GF-D8 (cell line): ENCODE measurements around the gene PAX6.
"Not testable (repeated sequence)": the region's sequence is repeated elsewhere in the genome, so short reads cannot be mapped to it uniquely, and the experiment has no call there.

ENCODE experiments used
- DNase-seq: peaks from one replicate; lab custom pipeline; 2025; lab: John Stamatoyannopoulos, UW

PAX6 gene

GRCh38 chr11:31767066-31767465 is 44.1 kb downstream of the PAX6 start:
- no peak for DNase-seq

DNA sequence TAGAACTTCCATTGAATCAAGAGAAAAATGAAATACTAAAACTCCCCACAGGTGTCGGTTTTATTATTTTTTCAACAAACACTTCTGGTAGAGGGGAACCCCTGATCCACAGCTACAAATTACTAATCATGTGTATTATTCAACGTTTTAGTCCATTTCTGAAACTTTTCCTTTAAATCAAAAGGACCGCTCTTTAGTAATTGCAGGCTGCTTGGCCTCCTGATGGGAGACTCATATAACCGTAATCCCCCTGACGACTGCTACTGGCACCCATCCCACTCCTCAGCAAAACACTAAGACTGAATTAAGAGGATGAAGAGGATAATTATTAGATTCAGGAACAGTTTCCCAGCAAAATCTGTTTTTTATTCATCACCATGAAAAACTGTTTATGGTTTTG is 46.4 kb downstream of the PAX6 start:
- no peak for DNase-seq

GRCh38 chr11:31764261-31764660 is 46.9 kb downstream of the PAX6 start:
- DNase-seq = no peak

GRCh38 chr11:31763296-31763695 is 47.8 kb downstream of the PAX6 start:
- DNase-seq = no peak

DNA sequence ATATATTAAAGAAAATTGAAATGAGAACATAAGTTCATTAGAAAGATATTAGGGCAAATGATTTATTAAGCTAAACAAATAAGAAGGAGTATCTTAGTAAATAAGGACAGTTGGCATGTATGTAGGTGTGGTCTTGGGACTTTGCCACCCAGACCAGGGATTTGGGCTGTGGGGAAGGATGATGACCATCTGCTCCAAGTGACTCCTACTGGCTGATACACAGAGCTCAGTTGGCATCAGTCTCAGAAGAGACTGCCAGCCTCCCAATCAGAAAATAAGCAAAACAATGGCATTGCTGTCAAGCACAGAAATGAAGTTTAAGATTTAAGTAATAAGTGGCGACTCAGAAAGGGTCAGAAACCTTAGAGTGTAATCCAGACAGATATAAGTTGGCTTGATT is 49.5 kb downstream of the PAX6 start:
- DNase-seq = no peak

DNA sequence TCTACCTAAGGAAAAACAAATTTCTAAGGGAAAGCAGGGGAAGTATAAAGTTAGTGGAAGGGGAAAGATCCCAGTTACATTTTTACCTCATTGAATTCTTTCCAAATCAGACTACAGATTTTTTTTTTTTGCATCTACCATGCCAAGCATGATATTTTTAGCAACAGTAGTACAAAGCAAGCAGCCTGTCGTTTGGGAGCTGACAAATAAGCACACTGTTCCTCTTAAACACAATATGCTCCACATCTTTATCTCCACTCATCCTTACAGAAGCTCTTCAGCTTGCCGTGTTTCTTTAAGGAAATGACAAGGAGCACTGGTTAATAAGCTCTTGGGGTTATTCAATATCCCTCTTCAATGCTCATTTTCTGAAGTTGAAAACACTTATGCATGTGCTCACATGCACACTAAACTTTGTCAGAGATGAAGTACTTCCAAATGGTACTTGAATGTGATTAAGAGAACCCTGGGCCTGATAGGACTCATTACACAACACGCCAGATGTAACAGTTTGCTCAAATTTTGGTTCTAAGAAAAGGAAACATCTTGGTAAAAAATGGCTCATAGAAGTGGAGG is 53.8 kb downstream of the PAX6 start:
- DNase-seq = no peak

- DNase-seq = no peak
Observed at GRCh38 chr11:31747581-31747980, 63.5 kb downstream of the PAX6 start.

DNA sequence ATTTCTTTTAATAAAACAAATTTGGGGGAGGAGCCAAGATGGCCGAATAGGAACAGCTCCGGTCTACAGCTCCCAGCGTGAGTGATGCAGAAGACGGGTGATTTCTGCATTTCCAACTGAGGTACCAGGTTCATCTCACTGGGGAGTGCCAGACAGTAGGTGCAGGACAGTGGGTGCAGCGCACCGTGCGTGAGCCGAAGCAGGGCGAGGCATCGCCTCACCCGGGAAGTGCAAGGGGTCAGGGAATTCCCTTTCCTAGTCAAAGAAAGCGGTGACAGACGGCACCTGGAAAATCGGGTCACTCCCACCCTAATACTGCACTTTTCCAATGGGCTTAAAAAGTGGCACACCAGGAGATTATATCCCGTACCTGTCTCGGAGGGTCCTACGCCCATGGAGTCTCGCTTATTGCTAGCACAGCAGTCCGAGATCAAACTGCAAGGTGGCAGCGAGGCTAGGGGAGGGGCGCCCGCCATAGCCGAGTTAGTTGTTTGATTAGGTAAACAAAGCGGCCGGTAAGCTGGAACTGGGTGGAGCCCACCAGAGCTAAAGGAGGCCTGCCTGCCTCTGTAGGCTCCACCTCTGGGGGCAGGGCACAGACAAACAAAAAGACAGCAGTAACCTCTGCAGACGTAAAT is 70.3 kb downstream of the PAX6 start:
- DNase-seq = not testable (repeated sequence)

DNA sequence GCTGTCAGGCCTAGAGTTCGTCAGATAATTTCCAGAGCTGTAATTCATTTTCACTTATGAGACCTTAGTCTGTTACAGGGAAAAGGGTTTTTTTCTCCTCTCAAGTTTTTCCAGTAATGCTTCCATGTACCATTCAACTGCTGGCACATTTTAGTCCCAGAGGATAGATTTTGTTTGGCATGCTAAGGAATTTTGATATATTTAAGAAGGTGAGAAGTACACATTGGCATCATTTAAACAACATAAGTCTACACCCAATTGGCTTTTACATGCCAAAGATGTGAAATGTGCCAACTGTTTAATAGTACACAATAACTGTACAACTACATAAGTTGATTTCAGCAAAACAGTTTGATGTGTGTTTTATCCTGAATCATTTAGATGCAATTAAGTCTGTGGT is 71.0 kb downstream of the PAX6 start:
- DNase-seq = no peak
